GM23338 (cell line): Measurements from ENCODE around the gene TMEM63C.

Experiments
- ETS1 ChIP-seq: IDR thresholded peaks from 2 replicates; pipeline ENCODE4 v1.6.1; 2016; ENCODE audit warnings: antibody characterized with exemption
- EZH2 ChIP-seq: fragments of 200-600 bp; sonication (generic); IDR thresholded peaks from one replicate; pipeline ENCODE4 v1.8.0; 2017; ENCODE audit warnings: antibody characterized with exemption, mild to moderate bottlenecking, low read depth; ENCODE audit not compliant: unreplicated experiment
- EZH2phosphoT487 ChIP-seq: fragments of 200-600 bp; sonication (generic); IDR thresholded peaks from one replicate; pipeline ENCODE4 v1.8.1; 2018; ENCODE audit warnings: antibody characterized with exemption; ENCODE audit not compliant: unreplicated experiment
- JUNB ChIP-seq: IDR thresholded peaks from one replicate; pipeline ENCODE4 v1.6.1; 2016; ENCODE audit warnings: antibody characterized with exemption; ENCODE audit not compliant: unreplicated experiment
- POLR2AphosphoS5 ChIP-seq: IDR thresholded peaks from 2 replicates; pipeline ENCODE4 v1.6.1; 2016; ENCODE audit warnings: antibody characterized with exemption, low read depth
- REST ChIP-seq: IDR thresholded peaks from one replicate; pipeline ENCODE4 v1.6.1; 2018; ENCODE audit warnings: antibody characterized with exemption; ENCODE audit not compliant: unreplicated experiment
- TF ChIP-seq, protein P1 (sequence below), 2 experiments: fragments of 200-600 bp in 1 of 2; sonication (generic) in 1 of 2; conservative IDR thresholded peaks; 2 replicates each; pipeline versions ENCODE4 v1.5.1 to v1.6.1; 2016 to 2017; ENCODE audit warnings: antibody characterized with exemption in 2 of 2, low read depth in 2 of 2, mild to moderate bottlenecking in 2 of 2, moderate library complexity in 1 of 2

- TF ChIP-seq, protein P1, sequence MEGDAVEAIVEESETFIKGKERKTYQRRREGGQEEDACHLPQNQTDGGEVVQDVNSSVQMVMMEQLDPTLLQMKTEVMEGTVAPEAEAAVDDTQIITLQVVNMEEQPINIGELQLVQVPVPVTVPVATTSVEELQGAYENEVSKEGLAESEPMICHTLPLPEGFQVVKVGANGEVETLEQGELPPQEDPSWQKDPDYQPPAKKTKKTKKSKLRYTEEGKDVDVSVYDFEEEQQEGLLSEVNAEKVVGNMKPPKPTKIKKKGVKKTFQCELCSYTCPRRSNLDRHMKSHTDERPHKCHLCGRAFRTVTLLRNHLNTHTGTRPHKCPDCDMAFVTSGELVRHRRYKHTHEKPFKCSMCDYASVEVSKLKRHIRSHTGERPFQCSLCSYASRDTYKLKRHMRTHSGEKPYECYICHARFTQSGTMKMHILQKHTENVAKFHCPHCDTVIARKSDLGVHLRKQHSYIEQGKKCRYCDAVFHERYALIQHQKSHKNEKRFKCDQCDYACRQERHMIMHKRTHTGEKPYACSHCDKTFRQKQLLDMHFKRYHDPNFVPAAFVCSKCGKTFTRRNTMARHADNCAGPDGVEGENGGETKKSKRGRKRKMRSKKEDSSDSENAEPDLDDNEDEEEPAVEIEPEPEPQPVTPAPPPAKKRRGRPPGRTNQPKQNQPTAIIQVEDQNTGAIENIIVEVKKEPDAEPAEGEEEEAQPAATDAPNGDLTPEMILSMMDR (conservative IDR thresholded peaks at IDR 0.05; ENCODE audit: low read depth in 2 of 2), result no peak
- no peak for TF ChIP-seq EZH2phosphoT487
- no peak for TF ChIP-seq JUNB
- TF ChIP-seq ETS1, result no peak
- no peak for TF ChIP-seq POLR2AphosphoS5
- TF ChIP-seq EZH2, result no peak
- TF ChIP-seq REST, result no peak
Observed at GRCh38 chr14:77178656-77179055, 2.9 kb upstream of the TMEM63C start.
